Stimulated activated CD4-positive, alpha-beta T cell treated with anti-CD3 and anti-CD28 coated beads, TNF-alpha, amount 100 ng/mL, for 24 hours (primary cell): ENCODE results near the gene SBDS.
"Not testable (repeated sequence)": the region's sequence is repeated elsewhere in the genome, so short reads cannot be mapped to it uniquely, and the experiment has no call there.

Source experiments
- DNase-seq, 3 experiments: peaks; one replicate each; pipeline ENCODE4 v3.0.0-alpha.2; 2020; ENCODE audit warnings: low read depth in 3 of 3

The SBDS gene

GRCh38 chr7:66995050-66995776 lies at the start of gene SBDS:
SBDS (minus strand) TSS chr7:66995586; CDS start chr7:66995417, 169 bp downstream.
- peak; percentile 82 to 93 (median 89) for DNase-seq

- DNase-seq, result not testable (repeated sequence)
Observed at GRCh38 chr7:67043559-67043930, 48.2 kb upstream of the SBDS start.

GRCh38 chr7:67042781-67043558 lies 47.6 kb upstream of the SBDS start:
- not testable (repeated sequence) for DNase-seq

- DNase-seq, result not testable (repeated sequence)
Observed at GRCh38 chr7:67040832-67041231, 45.4 kb upstream of the SBDS start.

GRCh38 chr7:67036432-67037395 lies 41.3 kb upstream of the SBDS start:
- not testable (repeated sequence) for DNase-seq

GRCh38 chr7:67033251-67033650 lies 37.9 kb upstream of the SBDS start:
- no peak for DNase-seq

- not testable (repeated sequence) for DNase-seq
Observed at GRCh38 chr7:67031685-67032084, 36.3 kb upstream of the SBDS start.

GRCh38 chr7:67025459-67025858 lies 30.1 kb upstream of the SBDS start:
- DNase-seq, result not testable (repeated sequence)

- DNase-seq, result no peak
Observed at GRCh38 chr7:67022511-67022910, 27.1 kb upstream of the SBDS start.

GRCh38 chr7:67021260-67021659 lies 25.9 kb upstream of the SBDS start:
- no peak for DNase-seq

- DNase-seq, result no peak
Observed at GRCh38 chr7:67019562-67020390, 24.4 kb upstream of the SBDS start.

- no peak for DNase-seq
Observed at GRCh38 chr7:67018940-67019339, 23.6 kb upstream of the SBDS start.

GRCh38 chr7:67017971-67018370 lies 22.6 kb upstream of the SBDS start:
- DNase-seq, result not testable (repeated sequence)

- not testable (repeated sequence) for DNase-seq
Observed at GRCh38 chr7:67014076-67014622, 18.8 kb upstream of the SBDS start.

GRCh38 chr7:67009677-67010076 lies 14.3 kb upstream of the SBDS start:
- DNase-seq, result not testable (repeated sequence)

- DNase-seq, result no peak
Observed at GRCh38 chr7:67008260-67008659, 12.9 kb upstream of the SBDS start.

GRCh38 chr7:67006965-67007364 lies 11.6 kb upstream of the SBDS start:
- DNase-seq, result no peak

GRCh38 chr7:67004145-67004544 lies 8.8 kb upstream of the SBDS start:
- not testable (repeated sequence) for DNase-seq

- not testable (repeated sequence) for DNase-seq
Observed at GRCh38 chr7:67000601-67001258, 5.3 kb upstream of the SBDS start.
